ENCODE results near the gene HOOK1.

HOOK1 gene

DNA sequence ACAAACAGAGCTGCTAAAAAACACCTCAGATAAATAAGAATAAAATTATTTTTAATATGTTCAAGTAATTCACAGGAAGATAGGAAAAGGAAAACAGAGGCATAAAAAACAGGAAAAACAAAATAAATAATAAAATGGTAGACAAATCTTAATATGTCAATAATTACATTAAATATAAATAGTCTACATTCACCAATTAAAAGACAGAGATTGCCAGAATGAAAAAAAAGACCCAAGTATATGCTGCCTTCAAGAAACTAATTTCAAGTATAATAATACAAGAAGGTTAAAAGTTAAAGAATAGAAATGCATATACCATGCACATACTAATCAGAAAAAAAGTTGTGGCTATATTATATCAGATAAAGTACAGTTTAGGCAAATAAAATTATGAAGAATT lies 109.9 kb downstream of the HOOK1 start:
- Histone ChIP-seq H3K4ac (ENCODE audit: low read depth, low read length) (no peak overlapping the region), H3K18ac (ENCODE audit: low read length) (no peak overlapping the region), H3K23ac (ENCODE audit: low read length) (no peak overlapping the region), H2AK5ac (ENCODE audit: low read length) (no peak overlapping the region), H3K27ac (ENCODE audit: low read depth, low read length) (no peak overlapping the region), H3K9ac (ENCODE audit: low read length) (no peak overlapping the region), H3K36me3 (ENCODE audit: control insufficient read depth, insufficient read depth, low read length) (no peaks in the 10 kb centered on the region), H3K4me3 (ENCODE audit: low read length) (no peak overlapping the region), H4K8ac (ENCODE audit: low read depth, low read length) (no peak overlapping the region), H3K79me2 (ENCODE audit: control insufficient read depth, insufficient read depth, low read length) (no peaks in the 10 kb centered on the region), H3K4me2 (ENCODE audit: low read length) (no peak overlapping the region), H3K4me1 (ENCODE audit: control insufficient read depth, low read depth, low read length) (no peaks in the 10 kb centered on the region), H3K27me3 (ENCODE audit: insufficient read depth, low read length, poor library complexity) (peaks cover 4% of the 10 kb centered on the region), H3K56ac (ENCODE audit: low read length) (no peak overlapping the region), H4K5ac (ENCODE audit: low read length) (no peak overlapping the region), H3K79me1 (ENCODE audit: low read length) (no peaks in the 10 kb centered on the region), H2BK120ac (ENCODE audit: low read depth, low read length) (no peak overlapping the region), H2BK5ac (ENCODE audit: low read length) (no peak overlapping the region), H2BK15ac (replicated peaks; ENCODE audit: low read depth) (no peak overlapping the region)
- no peak for DNase-seq

Data from mesendoderm (in vitro differentiated cells).